GM23338 (cell line): ENCODE results near the gene SRSF4. TPM values are rescaled to one million over a fixed set of nuclear protein-coding genes. Genes with fewer than 3 reads are reported as not detected.

Experiments
- ATAC-seq: fragments of 200-7000 bp; cut with Tn5 transposase; 3 replicates; pipeline ENCODE4 v1.9.1; 2020
- DNase-seq: peaks from one replicate; pipeline ENCODE4 v3.0.0-alpha.2; 2015; ENCODE audit warnings: low spot score
- H2AFZ ChIP-seq: fragments of 200-600 bp; sonication (generic); 2 replicates; pipeline ENCODE4 v1.8.0; 2016; ENCODE audit warnings: antibody characterized with exemption, mild to moderate bottlenecking, moderate library complexity
- H3F3A ChIP-seq: fragments of 200-600 bp; sonication (generic); replicated peaks from 2 replicates; pipeline ENCODE4 v1.8.0; 2017; ENCODE audit warnings: antibody characterized with exemption, mixed run types, low read depth
- H3K27ac ChIP-seq: fragments of 200-600 bp; sonication (generic); 2 replicates; pipeline ENCODE4 v1.6.1; 2016; ENCODE audit warnings: low read depth
- H3K27me3 ChIP-seq: fragments of 200-600 bp; sonication (generic); 2 replicates; pipeline ENCODE4 v1.8.0; 2016; ENCODE audit warnings: mild to moderate bottlenecking, mixed run types, moderate library complexity; ENCODE audit not compliant: insufficient read depth
- H3K36me3 ChIP-seq: fragments of 200-600 bp; sonication (generic); 2 replicates; pipeline ENCODE4 v1.8.0; 2016; ENCODE audit warnings: mild to moderate bottlenecking; ENCODE audit not compliant: insufficient read depth
- H3K4me1 ChIP-seq: fragments of 200-600 bp; sonication (generic); 2 replicates; pipeline ENCODE4 v1.8.0; 2016; ENCODE audit warnings: mild to moderate bottlenecking, moderate library complexity; ENCODE audit not compliant: insufficient read depth
- H3K4me2 ChIP-seq: fragments of 200-600 bp; sonication (generic); 2 replicates; pipeline ENCODE4 v1.7.1; 2017; ENCODE audit warnings: mixed run types
- H3K4me3 ChIP-seq: fragments of 200-600 bp; sonication (generic); 2 replicates; pipeline ENCODE4 v1.6.1; 2016; ENCODE audit warnings: mixed run types
- H3K79me2 ChIP-seq: fragments of 200-600 bp; sonication (generic); replicated peaks from 2 replicates; pipeline ENCODE4 v1.8.0; 2017; ENCODE audit warnings: mild to moderate bottlenecking; ENCODE audit not compliant: insufficient read depth
- H3K9me2 ChIP-seq: fragments of 200-600 bp; sonication (generic); 2 replicates; pipeline ENCODE4 v1.8.0; 2017; ENCODE audit not compliant: insufficient read depth
- H4K20me1 ChIP-seq: fragments of 200-600 bp; sonication (generic); replicated peaks from 2 replicates; pipeline ENCODE4 v1.8.0; 2017; ENCODE audit warnings: mild to moderate bottlenecking; ENCODE audit not compliant: insufficient read depth
- H3K27ac Mint-ChIP-seq: 2 replicates; pipeline ENCODE4 v1.8.0; 2020; ENCODE audit warnings: inconsistent platforms, mild to moderate bottlenecking, moderate library complexity, mixed read lengths
- H3K27me3 Mint-ChIP-seq: 3 replicates; pipeline ENCODE4 v1.8.0; 2022; ENCODE audit warnings: low read depth, mild to moderate bottlenecking, moderate library complexity, mixed read lengths, inconsistent platforms; ENCODE audit not compliant: insufficient read depth, poor library complexity
- H3K36me3 Mint-ChIP-seq: 3 replicates; pipeline ENCODE4 v1.8.0; 2021; ENCODE audit warnings: low read depth, mild to moderate bottlenecking, inconsistent platforms, moderate library complexity, mixed read lengths
- H3K4me1 Mint-ChIP-seq: 3 replicates; pipeline ENCODE4 v1.8.0; 2020; ENCODE audit warnings: mild to moderate bottlenecking, inconsistent platforms, mixed read lengths
- H3K4me3 Mint-ChIP-seq: 3 replicates; pipeline ENCODE4 v1.8.0; 2021; ENCODE audit warnings: moderate library complexity, mild to moderate bottlenecking, inconsistent platforms, mixed read lengths
- H3K9me3 Mint-ChIP-seq: 3 replicates; pipeline ENCODE4 v1.8.0; 2020; ENCODE audit warnings: moderate library complexity, mild to moderate bottlenecking, inconsistent platforms, mixed read lengths
- EZH2 ChIP-seq: fragments of 200-600 bp; sonication (generic); IDR thresholded peaks from one replicate; pipeline ENCODE4 v1.8.0; 2017; ENCODE audit warnings: antibody characterized with exemption, mild to moderate bottlenecking, low read depth; ENCODE audit not compliant: unreplicated experiment
- EZH2phosphoT487 ChIP-seq: fragments of 200-600 bp; sonication (generic); IDR thresholded peaks from one replicate; pipeline ENCODE4 v1.8.1; 2018; ENCODE audit warnings: antibody characterized with exemption; ENCODE audit not compliant: unreplicated experiment
- NANOG ChIP-seq: IDR thresholded peaks from 2 replicates; pipeline ENCODE4 v1.6.1; 2016; ENCODE audit warnings: antibody characterized with exemption, borderline replicate concordance
- POLR2AphosphoS5 ChIP-seq: IDR thresholded peaks from 2 replicates; pipeline ENCODE4 v1.6.1; 2016; ENCODE audit warnings: antibody characterized with exemption, low read depth
- polyA plus RNA-seq: library from polyadenylated mRNA; unstranded; fragments of >200 nt; fragmentation: Nextera tagmentation; extraction: Ambion mirVana; gene quantifications from 2 replicates; pipeline ENCODE4 v1.2.1, GENCODE V29; 2016
- total RNA-seq: library from RNA; depleted of rRNA; stranded (reverse); fragments of >200 nt; shearing (Covaris generic); gene quantifications from 2 replicates; pipeline ENCODE4 v1.2.3, GENCODE V29; 2014
- TF ChIP-seq, protein P1 (sequence below): fragments of 250-450 bp; sonication (Bioruptor Pico); IDR thresholded peaks from 2 replicates; pipeline ENCODE4 v1.5.0; 2020; ENCODE audit warnings: mild to moderate bottlenecking, moderate library complexity

The SRSF4 gene
- total and polyA plus RNA-seq, 2 experiments from 2014 or later: 58.4 to 98.3 TPM

DNA sequence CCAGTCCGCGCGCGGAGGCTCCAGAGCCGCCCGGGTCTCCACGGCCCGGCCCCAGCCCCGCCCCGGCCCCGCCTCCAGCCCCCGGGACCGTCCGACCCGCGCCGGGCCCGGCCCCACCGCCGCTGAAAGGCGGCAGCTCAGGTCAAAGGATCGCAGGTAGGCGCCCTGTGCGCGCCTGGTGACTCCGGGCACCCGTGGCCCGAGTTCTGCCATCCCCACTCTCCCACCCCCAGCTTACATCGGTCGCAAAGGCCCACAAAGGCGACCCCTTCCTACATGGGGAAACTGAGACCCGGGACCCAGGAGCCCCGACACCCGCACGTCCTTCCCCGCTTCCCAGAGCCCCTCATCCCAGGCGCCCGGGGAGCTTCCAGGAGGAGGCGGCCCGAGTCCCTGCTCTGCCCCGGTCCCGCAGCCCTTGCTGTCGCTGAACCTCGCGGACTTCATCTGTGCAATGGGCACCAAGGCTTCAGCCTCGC, 57.8 kb downstream of the SRSF4 start, which contains the start of gene TMEM200B:
Gene TMEM200B (minus strand): TSS at position 17 of the 479 bp plus-strand sequence. CDS start 2,075 bp downstream, outside the sequence.
- H3K79me2 ChIP-seq: no peaks in the 10 kb centered on the region
- no peak for TF ChIP-seq NANOG
- 0 out of 2 replicates have a peak, but pooled peaks have one; percentile 0 for TF ChIP-seq POLR2AphosphoS5
- TF ChIP-seq EZH2: peak; percentile 39
- H3K27ac ChIP-seq: peak within 1 kb of the TSS; percentile 55; the same call in 1 of the 2 replicates
- ATAC-seq (peak; percentile 15), DNase-seq (peak; percentile 28)
- Mint-ChIP-seq H3K36me3 (peaks cover 5% of the 10 kb centered on the region; the same call in 1 of the 3 replicates), H3K4me3 (peak within 1 kb of the TSS; percentile 75), H3K4me1 (peaks cover 10% of the 10 kb centered on the region), H3K9me3 (no peaks in the 10 kb centered on the region), H3K27ac (no peak within 1 kb of the TSS), H3K27me3 (peaks cover 38% of the 10 kb centered on the region)
- no peaks in the 10 kb centered on the region for H3K9me2 ChIP-seq
- H3K36me3 ChIP-seq: no peaks in the 10 kb centered on the region
- H4K20me1 ChIP-seq: no peaks in the 10 kb centered on the region; the same call in 1 of the 2 replicates
- H3K27me3 ChIP-seq: peaks cover 40% of the 10 kb centered on the region
- peak within 1 kb of the TSS; percentile 81 for H3K4me3 ChIP-seq
- peak within 1 kb of the TSS; percentile 99 for H3K4me2 ChIP-seq
- H3K4me1 ChIP-seq: peaks cover 8% of the 10 kb centered on the region; the same call in 1 of the 2 replicates
- H3F3A ChIP-seq: peaks cover 17% of the 10 kb centered on the region; the same call in 1 of the 2 replicates
- peak within 1 kb of the TSS; percentile 90 for H2AFZ ChIP-seq

DNA sequence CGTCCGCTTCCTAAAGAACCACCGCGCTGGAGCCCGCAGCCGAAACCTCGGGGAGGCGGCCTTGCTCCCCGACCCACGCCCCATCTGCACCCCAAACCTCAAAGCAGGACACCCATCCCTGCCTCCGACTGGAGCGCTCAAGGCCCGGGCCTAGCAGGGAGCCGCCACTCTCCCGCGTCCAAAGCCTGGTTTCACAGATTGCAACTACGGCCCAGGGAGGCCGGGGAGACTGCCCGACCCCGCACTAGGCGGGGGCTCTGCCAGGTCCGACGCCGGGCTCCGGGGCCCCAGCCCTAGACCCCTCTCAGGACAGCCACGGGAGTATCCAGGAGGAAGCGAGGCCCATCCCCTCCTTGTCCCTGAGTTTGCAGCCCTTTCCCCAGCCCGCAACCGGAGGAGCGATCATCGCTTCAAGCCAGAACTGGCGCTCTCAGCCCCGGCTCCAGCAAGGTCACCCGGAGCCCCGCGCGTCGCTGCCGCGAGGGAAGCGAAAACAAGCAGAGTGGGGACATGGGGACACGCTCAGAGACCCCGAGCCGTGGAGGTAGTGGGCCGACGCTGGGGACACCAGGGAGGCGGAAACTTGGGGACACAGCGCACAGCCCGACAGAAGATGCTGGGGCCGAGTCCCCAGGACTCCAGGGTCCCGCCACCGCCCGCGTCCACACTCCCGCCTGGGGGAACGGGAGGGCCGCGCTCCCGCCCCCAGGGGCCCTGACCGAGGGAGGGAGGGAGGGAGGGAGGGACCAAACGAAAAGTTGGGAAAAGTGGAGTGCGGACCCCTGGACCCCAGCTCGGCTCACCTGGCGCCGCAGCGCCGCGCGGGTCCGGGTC, 58.4 kb downstream of the SRSF4 start:
- H2AFZ ChIP-seq: no peak overlapping the region; the same call in 1 of the 2 replicates
- TF ChIP-seq, protein P1, sequence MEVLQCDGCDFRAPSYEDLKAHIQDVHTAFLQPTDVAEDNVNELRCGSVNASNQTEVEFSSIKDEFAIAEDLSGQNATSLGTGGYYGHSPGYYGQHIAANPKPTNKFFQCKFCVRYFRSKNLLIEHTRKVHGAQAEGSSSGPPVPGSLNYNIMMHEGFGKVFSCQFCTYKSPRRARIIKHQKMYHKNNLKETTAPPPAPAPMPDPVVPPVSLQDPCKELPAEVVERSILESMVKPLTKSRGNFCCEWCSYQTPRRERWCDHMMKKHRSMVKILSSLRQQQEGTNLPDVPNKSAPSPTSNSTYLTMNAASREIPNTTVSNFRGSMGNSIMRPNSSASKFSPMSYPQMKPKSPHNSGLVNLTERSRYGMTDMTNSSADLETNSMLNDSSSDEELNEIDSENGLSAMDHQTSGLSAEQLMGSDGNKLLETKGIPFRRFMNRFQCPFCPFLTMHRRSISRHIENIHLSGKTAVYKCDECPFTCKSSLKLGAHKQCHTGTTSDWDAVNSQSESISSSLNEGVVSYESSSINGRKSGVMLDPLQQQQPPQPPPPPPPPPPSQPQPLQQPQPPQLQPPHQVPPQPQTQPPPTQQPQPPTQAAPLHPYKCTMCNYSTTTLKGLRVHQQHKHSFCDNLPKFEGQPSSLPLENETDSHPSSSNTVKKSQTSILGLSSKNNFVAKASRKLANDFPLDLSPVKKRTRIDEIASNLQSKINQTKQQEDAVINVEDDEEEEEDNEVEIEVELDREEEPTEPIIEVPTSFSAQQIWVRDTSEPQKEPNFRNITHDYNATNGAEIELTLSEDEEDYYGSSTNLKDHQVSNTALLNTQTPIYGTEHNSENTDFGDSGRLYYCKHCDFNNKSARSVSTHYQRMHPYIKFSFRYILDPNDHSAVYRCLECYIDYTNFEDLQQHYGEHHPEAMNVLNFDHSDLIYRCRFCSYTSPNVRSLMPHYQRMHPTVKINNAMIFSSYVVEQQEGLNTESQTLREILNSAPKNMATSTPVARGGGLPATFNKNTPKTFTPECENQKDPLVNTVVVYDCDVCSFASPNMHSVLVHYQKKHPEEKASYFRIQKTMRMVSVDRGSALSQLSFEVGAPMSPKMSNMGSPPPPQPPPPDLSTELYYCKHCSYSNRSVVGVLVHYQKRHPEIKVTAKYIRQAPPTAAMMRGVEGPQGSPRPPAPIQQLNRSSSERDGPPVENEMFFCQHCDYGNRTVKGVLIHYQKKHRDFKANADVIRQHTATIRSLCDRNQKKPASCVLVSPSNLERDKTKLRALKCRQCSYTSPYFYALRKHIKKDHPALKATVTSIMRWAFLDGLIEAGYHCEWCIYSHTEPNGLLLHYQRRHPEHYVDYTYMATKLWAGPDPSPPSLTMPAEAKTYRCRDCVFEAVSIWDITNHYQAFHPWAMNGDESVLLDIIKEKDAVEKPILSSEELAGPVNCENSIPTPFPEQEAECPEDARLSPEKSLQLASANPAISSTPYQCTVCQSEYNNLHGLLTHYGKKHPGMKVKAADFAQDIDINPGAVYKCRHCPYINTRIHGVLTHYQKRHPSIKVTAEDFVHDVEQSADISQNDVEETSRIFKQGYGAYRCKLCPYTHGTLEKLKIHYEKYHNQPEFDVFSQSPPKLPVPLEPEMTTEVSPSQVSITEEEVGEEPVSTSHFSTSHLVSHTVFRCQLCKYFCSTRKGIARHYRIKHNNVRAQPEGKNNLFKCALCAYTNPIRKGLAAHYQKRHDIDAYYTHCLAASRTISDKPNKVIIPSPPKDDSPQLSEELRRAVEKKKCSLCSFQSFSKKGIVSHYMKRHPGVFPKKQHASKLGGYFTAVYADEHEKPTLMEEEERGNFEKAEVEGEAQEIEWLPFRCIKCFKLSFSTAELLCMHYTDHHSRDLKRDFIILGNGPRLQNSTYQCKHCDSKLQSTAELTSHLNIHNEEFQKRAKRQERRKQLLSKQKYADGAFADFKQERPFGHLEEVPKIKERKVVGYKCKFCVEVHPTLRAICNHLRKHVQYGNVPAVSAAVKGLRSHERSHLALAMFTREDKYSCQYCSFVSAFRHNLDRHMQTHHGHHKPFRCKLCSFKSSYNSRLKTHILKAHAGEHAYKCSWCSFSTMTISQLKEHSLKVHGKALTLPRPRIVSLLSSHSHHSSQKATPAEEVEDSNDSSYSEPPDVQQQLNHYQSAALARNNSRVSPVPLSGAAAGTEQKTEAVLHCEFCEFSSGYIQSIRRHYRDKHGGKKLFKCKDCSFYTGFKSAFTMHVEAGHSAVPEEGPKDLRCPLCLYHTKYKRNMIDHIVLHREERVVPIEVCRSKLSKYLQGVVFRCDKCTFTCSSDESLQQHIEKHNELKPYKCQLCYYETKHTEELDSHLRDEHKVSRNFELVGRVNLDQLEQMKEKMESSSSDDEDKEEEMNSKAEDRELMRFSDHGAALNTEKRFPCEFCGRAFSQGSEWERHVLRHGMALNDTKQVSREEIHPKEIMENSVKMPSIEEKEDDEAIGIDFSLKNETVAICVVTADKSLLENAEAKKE: no peak
- TF ChIP-seq EZH2 (peak; percentile 74), EZH2phosphoT487 (peak; percentile 46)
- H3K27me3 ChIP-seq: peaks cover 40% of the 10 kb centered on the region
- no peaks in the 10 kb centered on the region; the same call in 1 of the 2 replicates for H4K20me1 ChIP-seq
- H3K4me3 ChIP-seq: peak overlapping the region; percentile 81
- H3K4me2 ChIP-seq: peak overlapping the region; percentile 99
- DNase-seq (peak; percentile 47), ATAC-seq (peak; percentile 0)
- Mint-ChIP-seq H3K9me3 (no peaks in the 10 kb centered on the region), H3K27ac (no peak overlapping the region), H3K4me3 (peak overlapping the region; percentile 75), H3K36me3 (peaks cover 10% of the 10 kb centered on the region; the same call in 1 of the 3 replicates), H3K27me3 (peaks cover 38% of the 10 kb centered on the region), H3K4me1 (peaks cover 10% of the 10 kb centered on the region)
- H3K79me2 ChIP-seq: no peaks in the 10 kb centered on the region
- H3K4me1 ChIP-seq: peaks cover 8% of the 10 kb centered on the region; the same call in 1 of the 2 replicates
- H3K9me2 ChIP-seq: no peaks in the 10 kb centered on the region
- H3K36me3 ChIP-seq: no peaks in the 10 kb centered on the region
- H3K27ac ChIP-seq: no peak overlapping the region
- peaks cover 22% of the 10 kb centered on the region; the same call in 1 of the 2 replicates for H3F3A ChIP-seq
